Endometrial microvascular endothelial cells (primary cell): Measurements from ENCODE around the gene STK11. TPM values are rescaled to one million over a fixed set of nuclear protein-coding genes. Genes with fewer than 3 reads are reported as not detected.

ENCODE experiments used
- in situ Hi-C: cut with HindIII; loops from 2 replicates; pipeline ENCODE4 v1.10.0; 2017; ENCODE audit warnings: low sequenced_read_pairs, low pct_unique_long_range_greater_than_20kb; ENCODE audit errors: inconsistent ontology term
- total RNA-seq: library from RNA; depleted of rRNA; stranded (reverse); fragments of >200 nt; gene quantifications from one replicate; pipeline ENCODE4 v1.2.3, GENCODE V29; 2015; ENCODE audit errors: inconsistent ontology term

STK11 gene
- total RNA-seq, 1 donor from 2014 or later = 67.1 TPM

DNA sequence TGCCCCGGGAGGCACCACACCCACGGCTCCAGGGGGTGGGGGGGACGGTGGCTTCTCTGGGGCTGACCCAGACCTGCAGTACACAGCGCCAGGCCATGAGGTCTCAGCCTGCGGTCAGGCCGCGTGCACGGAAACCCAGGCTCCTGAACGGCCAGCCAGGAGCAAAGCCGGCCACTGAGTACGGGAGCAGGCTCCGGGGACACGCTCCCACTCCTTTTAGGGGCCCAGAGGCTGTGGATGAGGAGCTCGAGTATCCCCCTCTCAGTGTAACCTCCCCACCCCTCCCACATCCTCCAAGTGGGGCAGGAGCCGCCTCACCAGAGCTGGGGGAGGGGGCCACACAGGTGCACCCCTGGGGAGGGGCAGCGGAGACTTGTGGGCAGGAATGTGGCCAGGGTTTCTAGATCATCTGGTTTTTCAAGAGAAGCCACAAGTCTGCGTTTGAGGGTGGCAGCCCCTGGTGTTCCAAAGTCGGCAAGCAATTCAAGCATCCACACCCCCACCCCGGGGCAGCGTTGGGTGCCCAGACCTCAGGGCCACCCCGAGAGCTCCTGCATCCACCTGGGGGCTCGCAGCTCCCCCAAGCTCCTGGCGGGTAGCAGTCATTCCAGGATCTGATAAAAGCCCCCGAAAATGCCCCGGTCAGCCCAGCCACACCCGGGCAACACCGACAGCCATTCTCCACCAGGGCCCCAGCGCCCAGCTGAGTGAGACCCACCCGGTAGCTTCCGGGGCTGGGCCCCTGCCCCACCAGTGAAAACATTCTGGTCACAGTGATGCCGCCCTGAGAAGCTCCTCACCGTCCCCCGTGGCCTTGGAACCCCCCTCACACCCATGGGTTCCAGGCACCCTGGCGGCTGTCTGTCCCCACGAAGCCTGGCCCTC, 37.6 kb upstream of the STK11 start:
- in situ Hi-C loops = no loop called here

DNA sequence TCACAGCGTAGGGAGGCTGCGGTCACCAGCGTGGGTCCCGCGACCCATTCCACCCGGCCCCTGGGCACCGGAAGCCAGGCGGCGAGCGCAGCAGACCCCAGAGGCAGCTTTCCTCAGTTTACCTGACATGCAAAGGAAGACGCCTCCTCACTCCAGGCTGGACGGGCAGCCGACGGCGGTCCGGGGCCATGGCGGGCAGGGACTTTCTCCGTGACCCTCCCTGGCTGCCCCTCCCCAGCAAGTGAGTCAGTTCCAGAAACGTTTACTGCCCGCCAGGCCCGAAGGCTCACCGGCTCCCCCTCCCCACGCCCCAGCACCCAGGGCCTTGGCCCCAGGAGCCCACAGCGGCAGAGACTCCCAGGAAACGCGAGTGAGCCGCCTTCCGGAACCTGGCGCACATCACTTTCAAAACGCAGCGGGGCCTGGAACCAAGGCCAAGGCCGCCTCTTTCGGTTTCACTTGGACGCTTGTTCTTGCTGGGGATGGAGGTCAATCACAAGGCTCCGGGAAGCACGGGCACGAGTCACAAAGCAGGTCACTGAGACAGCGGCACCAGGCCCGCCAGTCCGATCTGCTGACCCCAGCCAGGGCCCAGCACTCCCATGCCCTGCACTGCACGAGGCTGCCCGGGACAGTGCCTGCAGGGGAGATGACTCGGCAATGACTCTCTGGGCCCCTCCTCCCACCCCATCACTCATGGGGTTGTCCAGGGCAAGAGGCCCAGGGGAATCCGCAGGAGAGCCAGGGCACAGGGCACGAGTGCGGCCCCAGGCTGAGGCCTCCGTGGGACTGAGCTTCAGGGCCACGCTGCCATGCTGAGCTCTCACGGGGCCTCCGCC, 36.8 kb upstream of the STK11 start:
- in situ Hi-C loops = no loop called here

- in situ Hi-C loops = no loop called here
Observed at GRCh38 chr19:1169411-1169791, 36.2 kb upstream of the STK11 start.

GRCh38 chr19:1169921-1170885, 35.4 kb upstream of the STK11 start:
- in situ Hi-C loops = no loop called here

DNA sequence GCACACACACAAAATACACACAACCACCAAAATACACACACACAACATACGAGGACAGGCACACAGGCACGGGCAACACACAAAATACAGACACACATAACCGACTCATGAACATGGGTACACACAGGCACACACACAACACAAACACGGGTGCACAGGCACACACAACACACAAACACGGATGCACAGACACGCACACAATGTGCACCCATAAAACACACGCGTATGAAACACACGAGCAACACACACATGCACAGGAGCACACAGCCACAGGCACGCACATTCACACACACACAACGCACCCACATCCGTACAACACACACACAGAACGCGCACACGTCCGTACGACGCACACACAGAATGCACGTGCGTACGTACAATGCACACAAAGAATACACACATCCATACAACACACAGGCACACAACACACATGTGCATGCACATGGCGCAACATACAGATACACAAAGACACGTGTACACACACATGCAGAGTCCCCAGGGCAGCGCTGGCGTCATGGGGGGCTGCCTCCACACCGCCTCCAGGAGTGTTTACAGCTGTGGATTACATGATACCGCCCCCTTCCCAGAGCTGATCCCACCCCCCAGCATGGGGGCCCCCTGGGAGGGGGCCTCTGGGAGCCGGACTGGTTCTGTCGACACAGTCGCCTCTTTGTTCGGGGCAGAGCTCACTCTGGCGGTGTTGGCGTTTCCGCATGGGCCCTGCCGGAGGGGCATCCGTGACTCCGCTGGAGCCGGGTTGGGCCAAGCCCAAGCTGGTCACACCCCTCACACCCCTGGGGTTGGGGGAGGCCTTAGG, 34.4 kb upstream of the STK11 start:
- in situ Hi-C loops = no loop called here

DNA sequence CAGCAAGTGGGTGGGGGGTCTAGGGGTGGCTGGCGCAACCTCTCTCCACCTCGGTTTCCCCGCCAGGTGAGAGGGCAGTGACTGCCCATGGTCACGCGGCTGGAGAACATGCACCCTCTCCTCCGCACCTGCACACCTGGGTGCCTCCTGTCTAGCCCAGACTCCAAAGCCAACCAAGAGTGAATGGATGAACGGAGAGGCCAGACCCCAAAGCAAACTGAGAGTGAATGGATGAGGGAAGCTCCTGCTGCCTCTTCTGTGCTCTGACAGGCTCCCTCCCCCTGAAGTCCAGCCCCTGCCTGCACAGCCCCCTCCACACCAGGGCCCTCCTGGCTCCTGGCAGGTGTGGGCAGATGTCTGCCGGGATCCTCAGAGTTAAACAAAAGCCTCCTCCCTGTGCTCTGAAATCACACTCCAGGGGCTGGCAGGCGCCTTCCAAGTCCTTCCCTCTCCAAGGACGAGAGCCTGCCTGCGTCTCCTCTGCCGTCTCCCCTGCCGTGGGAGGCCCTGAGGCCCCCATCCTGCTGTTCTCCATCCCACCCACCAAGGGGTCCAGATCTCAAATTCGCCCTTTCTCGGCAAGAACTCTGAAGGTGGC, 33.7 kb upstream of the STK11 start:
- in situ Hi-C loops = no loop called here

DNA sequence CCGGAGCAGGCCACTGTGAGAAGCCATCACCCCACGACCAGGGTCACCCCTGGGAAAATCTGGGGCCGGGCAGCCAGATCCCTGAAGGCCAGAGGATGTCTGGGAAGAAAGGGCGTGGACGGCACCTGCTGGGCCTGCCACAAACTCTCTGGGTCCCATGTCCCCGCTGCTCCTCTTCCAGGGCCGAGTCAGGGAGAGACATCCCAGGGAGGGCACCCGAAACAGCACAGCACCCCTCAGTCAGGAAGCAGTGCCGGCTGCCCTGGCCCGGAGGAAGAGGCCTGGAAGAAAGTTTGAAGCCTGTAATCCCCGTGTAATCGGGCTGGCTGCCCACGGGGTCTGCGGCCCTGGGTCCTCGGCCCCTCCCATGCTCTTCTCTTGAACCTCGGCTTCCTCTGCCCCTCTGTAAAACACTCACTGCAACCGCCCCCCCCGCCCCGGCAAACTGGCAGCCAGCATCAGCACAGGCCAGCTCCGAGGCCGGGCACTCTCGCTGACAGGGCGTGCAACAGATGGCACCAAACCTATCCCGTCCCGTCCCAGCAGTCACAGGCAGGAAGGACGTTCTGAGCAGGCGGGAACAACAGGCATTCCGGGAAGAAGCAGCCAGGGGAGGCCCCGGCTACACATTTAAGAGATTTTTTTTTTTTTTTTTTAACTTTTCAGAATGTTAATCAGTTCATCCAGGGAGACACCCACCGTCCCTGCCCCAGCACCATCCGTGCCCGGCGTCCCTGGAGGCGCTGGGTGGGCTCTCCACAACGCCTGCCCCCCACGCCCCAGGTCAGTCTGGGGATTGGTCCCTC, 33.0 kb upstream of the STK11 start:
- in situ Hi-C loops = no loop called here

DNA sequence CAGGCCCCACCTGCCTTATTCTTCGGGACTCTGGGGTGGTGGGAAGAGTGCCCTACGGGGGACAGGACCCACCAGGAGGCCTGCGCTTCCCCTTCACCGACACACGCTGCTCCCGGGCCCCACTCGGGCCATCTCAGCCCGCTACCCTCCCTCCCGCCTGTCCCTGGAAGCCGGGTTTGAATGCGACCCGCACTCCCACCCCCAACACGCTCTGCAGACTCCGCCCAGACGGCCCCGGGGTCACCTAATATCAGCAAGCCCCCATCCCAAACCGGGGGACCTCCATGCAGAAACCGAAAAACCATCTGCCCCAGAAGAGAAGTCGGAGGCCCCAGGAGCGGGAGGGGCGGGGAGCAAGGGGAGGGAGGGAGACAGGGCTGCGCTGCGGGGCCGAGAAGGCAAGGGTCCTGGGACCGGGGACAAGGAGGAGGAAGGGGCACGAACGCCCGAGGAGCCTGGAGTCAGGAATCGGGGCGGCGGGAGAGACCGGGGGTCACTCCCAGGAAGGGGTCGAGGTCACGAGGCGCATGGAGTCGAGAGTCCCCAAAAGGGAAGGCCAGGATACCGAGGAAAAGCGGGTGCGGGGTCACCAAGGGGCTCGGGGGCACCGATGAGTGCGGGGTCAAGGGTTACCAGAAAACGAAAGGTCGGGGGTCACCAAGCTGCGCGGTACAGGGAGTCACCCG, 32.3 kb upstream of the STK11 start:
- in situ Hi-C loops = no loop called here

- in situ Hi-C loops = no loop called here
Observed at GRCh38 chr19:1173845-1174809, 31.5 kb upstream of the STK11 start, which contains the start of gene SBNO2. Gene SBNO2 (minus strand): TSS chr19:1174268. CDS start chr19:1154276, 19,992 bp downstream.

GRCh38 chr19:1177322-1178114, 28.1 kb upstream of the STK11 start:
- in situ Hi-C loops = no loop called here

GRCh38 chr19:1181606-1182005, 24.0 kb upstream of the STK11 start:
- in situ Hi-C loops = no loop called here

DNA sequence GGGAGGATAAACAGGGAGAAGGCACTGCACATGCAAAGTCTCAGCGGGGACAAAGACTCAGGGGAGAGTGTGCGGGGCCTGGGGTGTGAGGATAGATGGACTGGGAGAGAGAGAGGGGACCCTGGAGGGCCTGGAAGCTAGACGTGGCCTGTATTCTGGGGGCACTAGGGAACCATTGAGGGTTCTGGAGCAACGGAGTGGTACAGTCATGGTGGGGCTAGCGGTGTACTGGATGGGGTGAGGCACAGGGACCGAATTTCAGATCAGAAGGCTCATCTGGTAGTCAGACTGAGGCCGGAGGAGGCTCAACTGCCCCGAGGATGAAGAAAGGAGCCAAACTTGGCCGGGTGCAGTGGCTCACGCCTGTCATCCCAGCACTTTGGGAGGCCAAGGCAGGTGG, 23.5 kb upstream of the STK11 start:
- in situ Hi-C loops = no loop called here

- in situ Hi-C loops = no loop called here
Observed at GRCh38 chr19:1182727-1183126, 22.9 kb upstream of the STK11 start.

DNA sequence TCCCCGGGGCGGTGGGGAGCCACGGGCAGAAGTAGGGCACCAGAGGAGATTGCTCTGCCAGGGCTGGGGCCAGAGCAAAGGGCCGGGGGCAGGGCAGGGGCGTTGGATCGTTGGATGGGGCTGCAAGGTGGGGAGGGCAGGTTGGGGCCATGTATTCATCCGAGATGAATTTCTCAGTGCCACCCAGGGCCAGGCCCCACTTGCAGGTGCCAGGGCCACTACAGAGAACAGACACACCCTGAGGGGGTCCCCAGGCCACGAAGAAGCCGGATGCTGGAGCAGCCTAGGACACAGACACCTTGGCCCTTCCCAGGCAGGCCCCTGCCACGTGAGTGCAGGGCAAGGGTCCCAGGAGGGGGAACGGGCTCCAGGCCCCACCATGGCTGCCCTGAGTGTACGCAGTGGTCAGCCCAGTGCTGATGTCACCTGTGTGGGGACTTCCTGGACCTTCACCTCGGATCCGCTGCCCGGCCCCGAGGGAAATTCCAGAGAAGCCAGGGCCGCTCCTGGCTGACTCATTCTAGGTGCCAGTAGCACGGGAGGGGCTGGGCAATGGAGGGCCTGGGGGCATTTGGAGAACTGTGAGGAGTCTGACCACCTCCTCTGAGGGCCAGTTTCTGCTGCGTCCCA, 21.9 kb upstream of the STK11 start:
- in situ Hi-C loops = no loop called here
